GM18951 (cell line): ENCODE results near the gene WNT3.
"Not testable (repeated sequence)": the region's sequence is repeated elsewhere in the genome, so short reads cannot be mapped to it uniquely, and the experiment has no call there.

Experiments used
- POLR2A ChIP-seq: IDR thresholded peaks from 4 replicates; pipeline ENCODE4 v1.6.1; 2011; ENCODE audit warnings: mild to moderate bottlenecking; ENCODE audit not compliant: insufficient read length, insufficient read depth; ENCODE audit errors: extremely low read depth
- in situ Hi-C: fragments of 300-500 bp; cut with MboI; formaldehyde crosslinking; loops from one replicate; pipeline ENCODE4 v1.12.0; 2022; ENCODE audit warnings: low sequenced_read_pairs, mixed read lengths, inconsistent platforms; ENCODE audit not compliant: unreplicated experiment

Gene WNT3

DNA sequence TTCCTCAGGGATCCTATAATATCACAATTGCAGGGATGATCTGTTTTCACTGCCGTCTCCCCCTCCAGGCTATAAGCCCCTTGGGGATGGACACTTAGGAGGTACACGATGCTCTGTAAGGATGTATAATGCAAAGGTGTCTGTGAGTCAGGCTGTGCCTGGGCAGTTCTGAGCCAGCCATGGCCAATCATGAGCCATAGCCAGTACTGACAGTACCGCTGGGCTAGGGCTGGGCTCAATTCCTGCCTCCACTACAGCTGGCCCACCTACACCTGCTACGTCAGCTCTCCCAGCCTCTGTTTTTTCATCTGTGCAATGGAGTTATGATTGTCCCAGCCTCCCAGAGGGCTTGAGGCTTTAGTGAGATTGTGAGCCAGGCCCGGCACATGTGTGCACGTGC, 30.0 kb upstream of the WNT3 start:
- in situ Hi-C loops: no loop called here
- TF ChIP-seq POLR2A: no peak

GRCh38 chr17:46847204-46848191, 29.0 kb upstream of the WNT3 start:
- TF ChIP-seq POLR2A: no peak
- in situ Hi-C loops: no loop called here

- in situ Hi-C loops: no loop called here
- TF ChIP-seq POLR2A: no peak
Observed at GRCh38 chr17:46842835-46843234, 24.3 kb upstream of the WNT3 start.

- TF ChIP-seq POLR2A: no peak
- in situ Hi-C loops: no loop called here
Observed at GRCh38 chr17:46841561-46842379, 23.3 kb upstream of the WNT3 start.

DNA sequence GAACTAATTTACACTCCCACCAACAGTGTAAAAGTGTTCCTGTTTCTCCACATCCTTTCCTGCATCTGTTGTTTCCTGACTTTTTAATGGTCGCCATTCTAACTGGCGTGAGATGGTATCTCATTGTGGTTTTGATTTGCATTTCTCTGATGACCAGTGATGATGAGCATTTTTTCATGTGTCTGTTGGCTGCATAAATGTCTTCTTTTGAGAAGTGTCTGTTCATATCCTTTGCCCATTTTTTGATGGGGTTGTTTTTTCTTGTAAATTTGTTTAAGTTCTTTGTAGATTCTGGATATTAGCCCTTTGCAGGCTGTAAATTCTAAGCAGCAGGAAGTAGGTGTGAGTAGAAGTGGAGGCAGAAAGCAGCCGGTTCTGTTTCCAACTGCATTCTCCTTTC, 22.1 kb upstream of the WNT3 start:
- in situ Hi-C loops: not testable (repeated sequence)

- in situ Hi-C loops: no loop called here
- TF ChIP-seq POLR2A: no peak
Observed at GRCh38 chr17:46839211-46839610, 20.7 kb upstream of the WNT3 start.

- no peak for TF ChIP-seq POLR2A
- in situ Hi-C loops: no loop called here
Observed at GRCh38 chr17:46837521-46837920, 19.0 kb upstream of the WNT3 start.

GRCh38 chr17:46836500-46836899, 18.0 kb upstream of the WNT3 start:
- in situ Hi-C loops: no loop called here
- no peak for TF ChIP-seq POLR2A

GRCh38 chr17:46834846-46835245, 16.4 kb upstream of the WNT3 start:
- in situ Hi-C loops: no loop called here
- TF ChIP-seq POLR2A: no peak

- in situ Hi-C loops: no loop called here
- TF ChIP-seq POLR2A: no peak
Observed at GRCh38 chr17:46833840-46834208, 15.3 kb upstream of the WNT3 start.

- in situ Hi-C loops: no loop called here
- TF ChIP-seq POLR2A: no peak
Observed at GRCh38 chr17:46832945-46833839, 14.7 kb upstream of the WNT3 start.

DNA sequence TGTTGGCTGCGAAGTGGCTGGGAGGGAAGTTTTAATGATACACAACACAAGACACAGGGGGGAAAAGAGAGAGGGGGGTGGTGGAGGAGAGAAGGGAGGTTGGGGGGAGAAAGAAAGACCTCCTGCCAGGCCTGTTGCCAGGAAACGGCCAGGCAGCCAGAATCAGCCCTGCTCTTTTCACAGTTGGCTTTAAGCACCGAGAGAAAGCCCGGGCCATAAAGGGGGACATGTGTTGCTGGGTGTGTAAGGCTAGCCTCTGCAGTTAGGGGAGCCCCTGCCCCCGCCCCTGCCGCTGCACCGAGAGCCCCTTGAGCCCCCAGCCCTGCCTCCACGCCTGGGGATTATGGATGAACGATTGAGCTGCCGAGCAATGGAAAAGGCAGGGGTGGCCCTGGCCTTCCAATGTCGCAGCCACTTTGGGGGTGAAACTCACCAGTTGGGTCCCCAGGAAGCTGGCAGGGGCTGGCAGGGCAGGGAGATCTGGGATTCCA, 13.9 kb upstream of the WNT3 start:
- in situ Hi-C loops: no loop called here
- no peak for TF ChIP-seq POLR2A
